HG03064 (cell line): Measurements from ENCODE around the gene FRMPD2.

Source experiments
- ATAC-seq: cut with Tn5 transposase; IDR thresholded peaks from one replicate; pipeline ENCODE4 v1.9.1; 2021; ENCODE audit warnings: low read depth; ENCODE audit not compliant: unreplicated experiment

Gene FRMPD2

DNA sequence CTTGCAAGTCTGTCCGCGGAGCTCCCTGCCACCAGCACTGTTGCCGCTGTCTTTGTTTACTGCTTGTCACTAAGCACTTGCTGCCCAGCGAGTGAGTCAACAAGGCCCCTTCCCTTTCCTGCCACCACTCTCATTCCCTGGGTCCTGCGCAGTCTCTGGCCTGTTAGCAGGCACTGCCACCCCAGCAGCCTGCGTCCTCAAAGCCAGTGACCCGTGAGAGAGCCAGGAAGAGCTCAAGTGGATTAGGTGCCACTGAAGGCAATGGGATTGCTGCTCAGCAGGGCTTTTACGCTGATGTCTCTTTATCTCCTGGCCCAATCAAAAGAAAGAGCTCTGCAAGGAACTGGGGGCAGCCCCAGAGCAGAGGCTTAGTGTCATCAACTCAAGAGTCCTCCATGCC, at the start of gene FRMPD2:
Gene FRMPD2, minus strand, starts transcription at position 61 of the 400 bp plus-strand sequence. CDS start 129 bp downstream, outside the sequence.
- no peak for ATAC-seq

GRCh38 chr10:48322017-48322416, 47.5 kb upstream of the FRMPD2 start:
- no peak for ATAC-seq

GRCh38 chr10:48317321-48317990, 43.0 kb upstream of the FRMPD2 start:
- ATAC-seq: no peak

DNA sequence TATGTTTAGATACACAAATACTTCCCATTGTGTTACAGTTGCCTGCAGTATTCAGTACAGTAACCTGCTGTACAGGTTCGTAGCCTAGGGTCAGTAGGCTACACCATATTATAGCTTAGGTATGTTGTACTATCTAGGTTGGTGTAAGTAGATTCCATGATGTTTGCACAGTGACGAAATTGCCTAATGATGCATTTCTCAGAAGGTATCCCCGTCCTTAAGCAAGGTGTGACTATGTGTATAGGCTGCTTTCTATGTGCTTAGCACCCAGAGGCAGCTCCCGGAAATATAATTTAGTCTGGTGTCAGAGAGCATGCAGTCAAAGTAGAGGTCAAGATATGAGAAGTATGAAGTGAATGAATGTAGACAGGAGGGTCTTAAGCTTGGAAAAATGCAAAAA, 41.7 kb upstream of the FRMPD2 start:
- ATAC-seq: no peak

DNA sequence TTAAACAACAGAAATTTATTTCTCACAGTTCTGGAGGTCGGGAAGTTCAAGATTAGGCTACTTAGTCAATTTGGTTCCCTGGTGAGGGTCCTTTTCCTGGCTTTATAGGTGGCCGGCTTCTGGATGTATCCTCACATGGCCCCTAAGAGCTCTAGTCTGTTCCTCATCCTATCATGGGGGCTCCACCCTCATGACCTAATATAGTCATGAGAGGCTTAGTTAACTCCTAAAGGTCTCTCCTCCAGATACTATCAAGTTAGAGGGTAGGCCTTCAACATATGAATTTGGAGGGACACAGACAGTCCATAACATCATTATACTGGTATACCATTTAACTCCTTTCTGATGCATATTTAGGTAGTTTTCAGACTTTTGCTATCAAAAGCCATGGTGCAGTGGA, 39.6 kb upstream of the FRMPD2 start:
- ATAC-seq: no peak

- no peak for ATAC-seq
These were observed 35.3 kb upstream of the FRMPD2 start for GRCh38 chr10:48309711-48310226.

- no peak for ATAC-seq
These were observed 33.2 kb upstream of the FRMPD2 start for GRCh38 chr10:48307711-48308018.

- ATAC-seq: peak; percentile 39
These were observed 32.6 kb upstream of the FRMPD2 start for GRCh38 chr10:48306870-48307710.

DNA sequence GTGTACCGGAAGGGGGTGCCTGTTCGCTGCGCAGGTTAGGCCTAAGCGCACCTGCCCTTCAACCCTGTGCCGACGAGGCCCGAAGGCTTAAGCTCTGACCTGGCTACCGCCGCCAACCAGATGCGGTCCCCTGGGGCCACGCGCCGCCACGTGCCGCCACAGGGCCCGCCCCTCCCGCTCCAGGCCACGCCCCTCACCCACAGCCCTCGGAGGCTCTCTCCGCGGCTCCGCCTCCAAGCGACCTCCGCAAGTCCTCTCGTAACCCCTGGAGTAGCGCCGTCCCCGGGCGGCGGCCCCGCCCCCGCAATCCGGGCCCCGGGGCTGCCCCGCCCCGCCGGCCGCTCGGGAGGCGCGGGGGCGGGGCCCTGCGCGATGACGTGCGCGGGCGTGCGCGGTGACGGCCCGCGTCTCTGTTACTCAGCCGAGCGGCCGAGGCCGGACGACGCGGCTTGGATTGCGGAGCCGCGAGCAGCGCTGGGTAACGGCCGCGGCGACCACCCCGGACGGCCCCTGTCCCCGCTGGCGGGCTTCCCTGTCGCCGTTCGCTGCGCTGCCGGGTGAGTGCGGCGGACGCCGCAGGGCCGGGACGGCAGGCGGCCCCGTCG, 31.9 kb upstream of the FRMPD2 start, which contains the start of gene MAPK8:
Gene MAPK8, plus strand, starts transcription at position 413 of the 605 bp plus-strand sequence. CDS start 94,984 bp downstream, outside the sequence.
- peak; percentile 82 for ATAC-seq

DNA sequence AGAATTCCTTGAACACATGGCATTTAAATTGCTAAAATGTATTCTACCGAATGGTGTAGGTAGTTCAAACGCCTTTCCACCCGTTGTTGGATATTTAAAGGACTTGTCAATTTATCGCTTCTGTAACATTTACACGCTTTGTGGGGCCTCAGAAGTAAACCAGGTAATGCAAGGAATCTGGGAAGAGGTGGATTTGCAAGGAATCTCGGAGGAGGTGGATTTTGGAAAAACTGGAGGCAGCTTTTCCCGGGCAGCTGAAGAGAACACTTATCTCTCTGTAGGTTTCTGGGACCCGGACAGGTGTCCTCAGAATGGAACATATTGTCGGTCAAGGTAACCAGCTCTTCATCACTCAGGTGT, 31.4 kb upstream of the FRMPD2 start:
- no peak for ATAC-seq

GRCh38 chr10:48302515-48303476, 28.3 kb upstream of the FRMPD2 start:
- no peak for ATAC-seq

DNA sequence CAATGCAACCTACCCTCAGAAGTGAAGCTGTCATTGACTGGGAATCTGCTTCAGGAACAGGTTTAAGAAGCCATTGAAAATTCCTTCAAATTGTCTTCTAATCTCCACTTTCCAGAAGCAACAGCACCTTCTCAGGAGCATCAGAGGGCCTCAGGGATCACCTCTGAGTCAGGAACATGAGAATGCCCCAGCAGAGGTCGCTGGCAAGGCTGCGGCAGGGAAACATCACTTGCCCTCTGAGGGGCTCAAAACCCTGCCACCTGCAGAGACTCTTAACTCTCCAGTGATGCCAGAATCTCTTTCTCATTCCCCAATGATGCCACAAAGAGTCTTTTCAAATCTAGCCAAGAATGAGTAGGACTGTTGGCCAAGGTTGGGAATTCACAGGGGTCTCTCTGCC, 26.1 kb upstream of the FRMPD2 start:
- no peak for ATAC-seq

GRCh38 chr10:48299692-48300091, 25.2 kb upstream of the FRMPD2 start:
- ATAC-seq: no peak

GRCh38 chr10:48299066-48299465, 24.6 kb upstream of the FRMPD2 start:
- ATAC-seq: no peak

DNA sequence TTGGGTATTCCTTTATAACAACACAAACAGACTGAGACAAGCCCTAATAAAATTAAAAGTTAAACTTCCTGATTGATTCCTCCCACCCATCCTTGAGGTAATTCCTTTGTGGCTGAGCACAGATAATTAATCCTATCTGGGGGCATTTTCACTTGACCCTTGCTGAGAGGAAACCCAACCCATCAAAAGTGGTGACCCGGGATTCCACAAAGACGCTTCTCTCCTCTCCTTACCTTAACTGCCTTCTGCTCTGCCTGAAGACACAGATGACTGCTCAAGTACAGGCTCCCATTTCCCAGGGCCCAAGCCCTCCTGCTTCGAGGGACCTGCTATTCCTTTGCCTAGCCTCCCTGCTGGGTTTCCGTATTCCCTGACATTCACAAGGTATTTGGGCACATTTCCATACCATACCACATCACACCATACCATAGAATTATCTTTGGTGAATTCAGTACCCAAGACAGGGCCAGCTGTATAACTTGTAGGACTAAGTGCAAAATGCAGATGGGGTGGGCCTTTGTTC, 22.1 kb upstream of the FRMPD2 start:
- no peak for ATAC-seq

DNA sequence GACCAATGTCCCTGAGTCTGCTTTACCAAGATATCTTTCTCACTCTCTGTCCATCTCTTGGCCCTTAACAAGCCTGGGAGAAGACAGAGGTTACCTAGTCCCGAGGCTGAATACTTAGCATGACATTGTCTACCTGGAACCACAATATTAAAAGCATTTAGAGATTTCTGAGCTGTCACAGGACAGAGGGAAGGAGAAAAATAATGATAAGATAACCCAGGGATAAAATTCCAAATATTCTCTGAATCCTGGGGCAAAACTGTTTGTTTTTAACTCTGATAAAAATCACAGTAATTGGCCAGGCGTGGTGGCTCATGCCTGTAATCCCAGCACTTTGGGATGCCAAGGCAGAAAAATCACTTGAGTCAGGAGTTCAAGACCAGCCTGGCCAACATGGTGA, 19.9 kb upstream of the FRMPD2 start:
- ATAC-seq: no peak

DNA sequence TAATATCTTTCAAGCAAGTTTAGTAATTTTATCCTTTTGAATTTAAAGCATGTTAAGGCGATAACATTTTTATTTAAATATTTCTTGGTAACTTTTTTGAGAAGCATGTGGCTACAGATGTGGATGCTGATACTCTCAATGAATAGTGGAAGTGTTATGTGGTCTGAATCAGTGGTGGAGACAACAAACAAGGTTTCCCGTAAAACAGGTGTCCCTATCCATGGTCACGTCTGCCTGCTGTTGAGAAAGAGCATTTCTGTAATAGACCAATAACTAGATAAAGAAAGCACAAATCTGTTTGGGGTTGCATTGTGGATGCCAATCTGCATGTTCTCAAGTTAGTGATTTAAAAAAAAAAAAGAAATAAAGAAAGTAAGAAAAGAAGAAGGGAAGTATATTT, 18.1 kb upstream of the FRMPD2 start:
- no peak for ATAC-seq

GRCh38 chr10:48291190-48291589, 16.7 kb upstream of the FRMPD2 start:
- ATAC-seq: no peak

DNA sequence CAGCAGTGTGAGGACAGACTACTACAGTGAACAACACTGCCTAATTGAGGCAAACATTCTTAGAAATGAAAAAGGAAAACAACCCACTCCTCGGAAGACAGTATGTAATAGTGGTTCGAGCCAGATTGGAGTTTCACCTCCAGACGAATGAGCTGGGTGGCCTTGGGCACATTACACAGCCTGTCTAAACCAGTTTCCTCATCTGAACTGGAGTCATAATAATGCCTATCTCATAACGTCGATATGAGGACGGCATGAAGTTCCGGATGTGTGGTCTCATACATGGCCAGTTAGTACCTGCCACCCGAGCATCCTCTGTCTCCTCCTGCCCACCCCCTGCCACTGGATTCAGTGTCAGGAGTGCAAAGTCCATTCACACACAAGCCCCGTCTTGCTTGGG, 15.8 kb upstream of the FRMPD2 start:
- ATAC-seq: no peak
